Sigmoid colon (tissue), 3 donors: Measurements from ENCODE around the gene KCNMB3.

Experiments
- POLR2A ChIP-seq, 2 donors: fragments of 450-650 bp; IDR thresholded peaks; one replicate each; pipeline ENCODE4 v1.6.1; 2016; ENCODE audit warnings: antibody characterized with exemption in 2 of 2, mild to moderate bottlenecking in 2 of 2, moderate library complexity in 2 of 2
- TF ChIP-seq, protein P1 (sequence below), 4 experiments: fragments of 450-650 bp in 3 of 4; fragments of 200-600 bp in 1 of 4; IDR thresholded peaks; one replicate each; pipeline ENCODE4 v1.5.1; 2016 to 2019; ENCODE audit warnings: antibody characterized with exemption in 4 of 4, mild to moderate bottlenecking in 3 of 4, moderate library complexity in 2 of 4

DNA sequence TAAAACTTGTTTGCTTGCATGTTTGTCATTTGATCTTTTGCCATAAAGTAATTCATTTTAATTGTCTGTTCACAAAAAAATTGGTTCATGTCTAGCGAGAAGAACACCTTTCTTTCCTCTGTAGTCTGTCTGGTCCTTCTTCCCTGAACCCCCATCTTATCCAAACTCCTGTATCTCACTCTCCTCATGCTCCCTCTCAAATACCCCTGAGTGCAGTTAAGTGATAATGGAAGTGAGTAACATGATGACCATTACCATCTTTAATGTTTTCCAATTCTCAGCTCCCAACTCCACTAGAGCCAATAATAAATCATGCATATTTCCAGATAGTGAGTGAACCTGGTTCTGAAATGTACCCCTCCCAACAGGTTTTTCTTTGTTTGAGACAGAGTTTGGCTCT, 14.2 kb upstream of the KCNMB3 start:
- TF ChIP-seq, protein P1, sequence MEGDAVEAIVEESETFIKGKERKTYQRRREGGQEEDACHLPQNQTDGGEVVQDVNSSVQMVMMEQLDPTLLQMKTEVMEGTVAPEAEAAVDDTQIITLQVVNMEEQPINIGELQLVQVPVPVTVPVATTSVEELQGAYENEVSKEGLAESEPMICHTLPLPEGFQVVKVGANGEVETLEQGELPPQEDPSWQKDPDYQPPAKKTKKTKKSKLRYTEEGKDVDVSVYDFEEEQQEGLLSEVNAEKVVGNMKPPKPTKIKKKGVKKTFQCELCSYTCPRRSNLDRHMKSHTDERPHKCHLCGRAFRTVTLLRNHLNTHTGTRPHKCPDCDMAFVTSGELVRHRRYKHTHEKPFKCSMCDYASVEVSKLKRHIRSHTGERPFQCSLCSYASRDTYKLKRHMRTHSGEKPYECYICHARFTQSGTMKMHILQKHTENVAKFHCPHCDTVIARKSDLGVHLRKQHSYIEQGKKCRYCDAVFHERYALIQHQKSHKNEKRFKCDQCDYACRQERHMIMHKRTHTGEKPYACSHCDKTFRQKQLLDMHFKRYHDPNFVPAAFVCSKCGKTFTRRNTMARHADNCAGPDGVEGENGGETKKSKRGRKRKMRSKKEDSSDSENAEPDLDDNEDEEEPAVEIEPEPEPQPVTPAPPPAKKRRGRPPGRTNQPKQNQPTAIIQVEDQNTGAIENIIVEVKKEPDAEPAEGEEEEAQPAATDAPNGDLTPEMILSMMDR (IDR thresholded peaks at IDR 0.05), result no peak
- TF ChIP-seq POLR2A (IDR thresholded peaks at IDR 0.05), result no peak
